IPS-20b (cell line): ENCODE data around the gene FAM43A.

Experiments
- H3K27ac ChIP-seq: one replicate; pipeline ENCODE4 v1.5.1; 2013; ENCODE audit warnings: low read length
- H3K27me3 ChIP-seq: 2 replicates; pipeline ENCODE4 v1.6.1; 2013; ENCODE audit warnings: mild to moderate bottlenecking, low read length, inconsistent platforms; ENCODE audit not compliant: insufficient read depth
- H3K36me3 ChIP-seq: 2 replicates; pipeline ENCODE4 v1.6.1; 2013; ENCODE audit warnings: low read depth, mild to moderate bottlenecking, inconsistent platforms, low read length, moderate library complexity; ENCODE audit not compliant: insufficient read depth
- H3K4me1 ChIP-seq: 2 replicates; pipeline ENCODE4 v1.6.1; 2013; ENCODE audit warnings: mild to moderate bottlenecking, control low read depth, inconsistent platforms, low read length, moderate library complexity; ENCODE audit not compliant: insufficient read depth
- H3K4me3 ChIP-seq: 2 replicates; pipeline ENCODE4 v1.5.1; 2013; ENCODE audit warnings: mild to moderate bottlenecking, low read length, inconsistent platforms
- H3K9ac ChIP-seq: 2 replicates; pipeline ENCODE4 v1.6.1; 2013; ENCODE audit warnings: low read depth, mild to moderate bottlenecking, inconsistent platforms, low read length, moderate library complexity
- H3K9me3 ChIP-seq: 2 replicates; pipeline ENCODE4 v1.6.1; 2013; ENCODE audit warnings: mild to moderate bottlenecking, low read depth, low read length, inconsistent platforms; ENCODE audit not compliant: insufficient read depth

Gene FAM43A

GRCh38 chr3:194676471-194676870, 9.2 kb upstream of the FAM43A start:
- Histone ChIP-seq H3K27ac (no peak overlapping the region), H3K9ac (no peak overlapping the region), H3K27me3 (peaks cover 32% of the 10 kb centered on the region), H3K4me1 (no peaks in the 10 kb centered on the region), H3K4me3 (no peak overlapping the region), H3K36me3 (no peaks in the 10 kb centered on the region), H3K9me3 (no peaks in the 10 kb centered on the region)

- no peaks in the 10 kb centered on the region for H3K36me3 ChIP-seq
- H3K4me1 ChIP-seq, result 0 out of 2 replicates have a peak, but pooled peaks cover 3% of the 10 kb centered on the region
- no peaks in the 10 kb centered on the region for H3K9me3 ChIP-seq
- H3K27me3 ChIP-seq, result peaks cover 37% of the 10 kb centered on the region
- H3K4me3 ChIP-seq, result no peak overlapping the region
- no peak overlapping the region for H3K27ac ChIP-seq
- H3K9ac ChIP-seq, result no peak overlapping the region
Observed at GRCh38 chr3:194680888-194681615, 4.6 kb upstream of the FAM43A start.

- Histone ChIP-seq H3K4me3 (no peak overlapping the region), H3K4me1 (0 out of 2 replicates have a peak, but pooled peaks cover 3% of the 10 kb centered on the region), H3K9me3 (no peaks in the 10 kb centered on the region), H3K9ac (no peak overlapping the region), H3K27ac (no peak overlapping the region), H3K27me3 (peaks cover 40% of the 10 kb centered on the region), H3K36me3 (no peaks in the 10 kb centered on the region)
Observed at GRCh38 chr3:194682189-194682693, 3.4 kb upstream of the FAM43A start.

- H3K9ac ChIP-seq, result no peak overlapping the region
- H3K27me3 ChIP-seq, result peaks cover 38% of the 10 kb centered on the region
- no peak overlapping the region for H3K4me3 ChIP-seq
- H3K27ac ChIP-seq, result no peak overlapping the region
- no peaks in the 10 kb centered on the region for H3K9me3 ChIP-seq
- no peaks in the 10 kb centered on the region for H3K36me3 ChIP-seq
- 0 out of 2 replicates have a peak, but pooled peaks cover 3% of the 10 kb centered on the region for H3K4me1 ChIP-seq
Observed at GRCh38 chr3:194682694-194683310, 2.9 kb upstream of the FAM43A start.

- no peak overlapping the region for H3K4me3 ChIP-seq
- H3K9ac ChIP-seq, result no peak overlapping the region
- H3K27ac ChIP-seq, result no peak overlapping the region
- peaks cover 37% of the 10 kb centered on the region for H3K27me3 ChIP-seq
- no peaks in the 10 kb centered on the region for H3K9me3 ChIP-seq
- H3K4me1 ChIP-seq, result peaks cover 4% of the 10 kb centered on the region; the same call in 1 of the 2 replicates
- no peaks in the 10 kb centered on the region for H3K36me3 ChIP-seq
Observed at GRCh38 chr3:194683380-194683779, 2.3 kb upstream of the FAM43A start.

GRCh38 chr3:194685065-194685717, 492 bp upstream of the FAM43A start:
- Histone ChIP-seq H3K36me3 (no peaks in the 10 kb centered on the region), H3K27me3 (peaks cover 37% of the 10 kb centered on the region), H3K9ac (no peak overlapping the region), H3K9me3 (no peaks in the 10 kb centered on the region), H3K4me3 (peak overlapping the region; percentile 77), H3K4me1 (peaks cover 11% of the 10 kb centered on the region), H3K27ac (no peak overlapping the region)

GRCh38 chr3:194686414-194686815, 732 bp downstream of the FAM43A start:
- Histone ChIP-seq H3K27me3 (peaks cover 37% of the 10 kb centered on the region), H3K4me1 (peaks cover 11% of the 10 kb centered on the region), H3K9ac (peak overlapping the region; percentile 39; the same call in 1 of the 2 replicates), H3K27ac (no peak overlapping the region), H3K36me3 (no peaks in the 10 kb centered on the region), H3K4me3 (peak overlapping the region; percentile 77), H3K9me3 (no peaks in the 10 kb centered on the region)

- H3K27me3 ChIP-seq, result peaks cover 37% of the 10 kb centered on the region
- H3K4me3 ChIP-seq, result peak overlapping the region; percentile 77
- peak overlapping the region; percentile 39; the same call in 1 of the 2 replicates for H3K9ac ChIP-seq
- no peak overlapping the region for H3K27ac ChIP-seq
- H3K36me3 ChIP-seq, result no peaks in the 10 kb centered on the region
- peaks cover 11% of the 10 kb centered on the region for H3K4me1 ChIP-seq
- no peaks in the 10 kb centered on the region for H3K9me3 ChIP-seq
Observed at GRCh38 chr3:194686816-194687637, 1.3 kb downstream of the FAM43A start.

- H3K27ac ChIP-seq, result no peak overlapping the region
- no peaks in the 10 kb centered on the region for H3K36me3 ChIP-seq
- no peaks in the 10 kb centered on the region for H3K9me3 ChIP-seq
- H3K9ac ChIP-seq, result peak overlapping the region; percentile 71; the same call in 1 of the 2 replicates
- peaks cover 8% of the 10 kb centered on the region for H3K4me1 ChIP-seq
- peak overlapping the region; percentile 77 for H3K4me3 ChIP-seq
- H3K27me3 ChIP-seq, result peaks cover 37% of the 10 kb centered on the region
Observed at GRCh38 chr3:194687638-194688199, 2.0 kb downstream of the FAM43A start.

GRCh38 chr3:194688200-194688740, 2.6 kb downstream of the FAM43A start:
- H3K4me3 ChIP-seq, result peak overlapping the region; percentile 77; the same call in 1 of the 2 replicates
- no peaks in the 10 kb centered on the region for H3K36me3 ChIP-seq
- H3K9ac ChIP-seq, result peak overlapping the region; percentile 71; the same call in 1 of the 2 replicates
- peaks cover 8% of the 10 kb centered on the region for H3K4me1 ChIP-seq
- H3K27me3 ChIP-seq, result peaks cover 37% of the 10 kb centered on the region
- H3K27ac ChIP-seq, result no peak overlapping the region
- no peaks in the 10 kb centered on the region for H3K9me3 ChIP-seq
